Skeletal muscle satellite cell (primary cell): ENCODE results near the gene OR13A1.
"Not testable (repeated sequence)": the region's sequence is repeated elsewhere in the genome, so short reads cannot be mapped to it uniquely, and the experiment has no call there.

Experiments used
- H3K27me3 ChIP-seq: 2 replicates; pipeline ENCODE4 v1.7.0; 2013; ENCODE audit warnings: low read length; ENCODE audit not compliant: control insufficient read depth, insufficient read depth
- H3K36me3 ChIP-seq: 2 replicates; pipeline ENCODE4 v1.7.0; 2013; ENCODE audit warnings: mild to moderate bottlenecking, control low read depth, low read length; ENCODE audit not compliant: insufficient read depth
- H3K4me1 ChIP-seq: 2 replicates; pipeline ENCODE4 v1.7.0; 2013; ENCODE audit warnings: low read length; ENCODE audit not compliant: control insufficient read depth, insufficient read depth
- H3K4me2 ChIP-seq: 2 replicates; pipeline ENCODE4 v1.7.0; 2013; ENCODE audit warnings: mild to moderate bottlenecking, low read length
- H3K4me3 ChIP-seq: 2 replicates; pipeline ENCODE4 v1.7.0; 2013; ENCODE audit warnings: low read length
- H3K9ac ChIP-seq: 2 replicates; pipeline ENCODE4 v1.7.0; 2013; ENCODE audit warnings: mild to moderate bottlenecking, low read depth, low read length, moderate library complexity
- H3K9me3 ChIP-seq: replicated peaks from 2 replicates; pipeline ENCODE4 v1.7.0; 2013; ENCODE audit warnings: mild to moderate bottlenecking, control low read depth, low read length

OR13A1 gene

DNA sequence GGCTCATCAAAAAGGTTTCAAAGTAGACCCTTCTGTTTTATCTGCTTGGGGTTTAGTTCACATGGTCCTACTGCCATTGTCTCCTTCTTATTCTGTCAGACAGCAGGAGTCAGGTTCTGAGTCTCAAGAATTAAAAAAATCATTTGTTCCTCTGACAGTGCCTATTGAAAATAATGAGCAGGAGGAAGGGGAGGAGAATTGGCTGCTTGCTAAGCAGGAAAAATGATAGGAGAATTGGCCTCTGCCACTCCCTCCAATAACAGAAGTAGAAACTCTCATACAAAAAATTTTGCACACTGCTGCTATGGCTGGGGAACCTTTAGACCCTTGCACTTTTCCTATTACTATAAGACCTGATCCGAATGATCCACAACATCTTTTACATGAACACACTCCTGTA is 35.7 kb downstream of the OR13A1 start:
- Histone ChIP-seq H3K9ac (no peak overlapping the region), H3K4me3 (no peak overlapping the region), H3K27me3 (peaks cover 26% of the 10 kb centered on the region), H3K4me1 (no peaks in the 10 kb centered on the region), H3K9me3 (no peaks in the 10 kb centered on the region), H3K36me3 (no peaks in the 10 kb centered on the region), H3K4me2 (no peak overlapping the region)

- no peak overlapping the region for H3K4me2 ChIP-seq
- H3K27me3 ChIP-seq, result peaks cover 26% of the 10 kb centered on the region
- H3K9me3 ChIP-seq, result no peaks in the 10 kb centered on the region
- H3K9ac ChIP-seq, result no peak overlapping the region
- no peaks in the 10 kb centered on the region for H3K36me3 ChIP-seq
- H3K4me1 ChIP-seq, result no peaks in the 10 kb centered on the region
- no peak overlapping the region for H3K4me3 ChIP-seq
These were observed 36.4 kb downstream of the OR13A1 start for GRCh38 chr10:45278860-45279498.

DNA sequence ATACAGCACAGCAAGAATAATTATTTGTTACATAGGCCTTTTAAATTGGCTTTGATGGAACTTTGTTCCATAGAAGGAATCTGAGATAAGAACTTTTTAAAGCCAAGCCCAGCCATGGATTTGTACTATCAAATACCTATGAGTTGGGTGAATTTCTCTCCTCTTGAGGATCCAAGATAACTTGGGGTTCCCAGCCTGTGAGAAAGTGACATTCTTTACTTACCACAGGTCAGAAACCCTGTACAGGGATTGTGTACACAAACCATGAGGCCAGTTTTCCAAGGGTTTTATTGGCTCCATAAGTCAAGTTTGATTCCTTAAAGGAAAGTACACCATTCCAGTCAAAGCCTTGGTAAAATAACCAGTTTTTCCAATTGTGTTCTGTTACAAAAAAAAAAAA is 39.3 kb downstream of the OR13A1 start:
- H3K4me2 ChIP-seq, H3K4me3 ChIP-seq, H3K9me3 ChIP-seq, H3K36me3 ChIP-seq, H3K9ac ChIP-seq, H3K4me1 ChIP-seq: not testable (repeated sequence)
- H3K27me3 ChIP-seq, result peaks cover 24% of the 10 kb centered on the region

DNA sequence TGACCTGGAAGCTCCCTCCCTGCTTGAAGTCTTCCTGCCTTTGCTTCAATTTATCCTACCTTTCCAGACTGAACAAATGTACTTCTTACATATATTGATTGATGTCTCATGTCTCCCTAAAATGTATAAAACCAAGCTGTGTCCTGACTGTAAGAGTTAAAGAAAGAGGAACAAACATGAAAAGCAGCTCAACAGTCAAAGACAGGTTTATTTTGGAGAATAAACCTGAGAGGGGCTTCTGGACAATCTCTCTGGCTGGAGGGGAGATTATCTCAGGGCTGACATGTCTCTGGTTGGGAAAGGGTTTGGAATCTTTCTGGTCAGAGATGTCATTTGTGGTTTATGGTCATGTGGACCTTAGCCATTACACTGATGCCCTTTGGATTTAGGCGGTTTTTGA is 41.0 kb downstream of the OR13A1 start:
- Histone ChIP-seq H3K9ac (no peak overlapping the region), H3K4me1 (no peaks in the 10 kb centered on the region), H3K4me2 (no peak overlapping the region), H3K9me3 (no peaks in the 10 kb centered on the region), H3K27me3 (peaks cover 7% of the 10 kb centered on the region), H3K4me3 (no peak overlapping the region), H3K36me3 (no peaks in the 10 kb centered on the region)

DNA sequence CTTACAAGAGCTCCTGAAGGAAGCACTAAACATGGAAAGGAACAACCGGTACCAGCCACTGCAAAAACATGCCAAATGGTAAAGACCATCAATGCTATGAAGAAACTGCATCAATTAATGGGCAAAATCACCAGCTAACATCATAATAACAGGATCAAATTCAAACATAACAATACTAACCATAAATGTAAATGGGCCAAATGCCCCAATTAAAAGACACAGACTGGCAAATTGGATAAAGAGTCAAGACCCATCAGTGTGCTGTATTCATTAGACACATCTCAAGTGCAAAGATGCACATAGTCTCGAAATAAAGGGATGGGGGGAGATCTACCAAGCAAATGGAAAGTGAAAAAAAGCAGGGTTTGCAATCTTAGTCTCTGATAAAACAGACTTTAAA is 47.6 kb downstream of the OR13A1 start:
- not testable (repeated sequence) for H3K36me3 ChIP-seq, H3K27me3 ChIP-seq, H3K9ac ChIP-seq, H3K9me3 ChIP-seq, H3K4me3 ChIP-seq, H3K4me1 ChIP-seq, H3K4me2 ChIP-seq

- no peaks in the 10 kb centered on the region for H3K4me1 ChIP-seq
- H3K4me2 ChIP-seq, result no peak overlapping the region
- no peak overlapping the region for H3K4me3 ChIP-seq
- no peaks in the 10 kb centered on the region for H3K9me3 ChIP-seq
- H3K9ac ChIP-seq, result no peak overlapping the region
- H3K36me3 ChIP-seq, result no peaks in the 10 kb centered on the region
- no peaks in the 10 kb centered on the region for H3K27me3 ChIP-seq
These were observed 49.4 kb downstream of the OR13A1 start for GRCh38 chr10:45265996-45266395.

DNA sequence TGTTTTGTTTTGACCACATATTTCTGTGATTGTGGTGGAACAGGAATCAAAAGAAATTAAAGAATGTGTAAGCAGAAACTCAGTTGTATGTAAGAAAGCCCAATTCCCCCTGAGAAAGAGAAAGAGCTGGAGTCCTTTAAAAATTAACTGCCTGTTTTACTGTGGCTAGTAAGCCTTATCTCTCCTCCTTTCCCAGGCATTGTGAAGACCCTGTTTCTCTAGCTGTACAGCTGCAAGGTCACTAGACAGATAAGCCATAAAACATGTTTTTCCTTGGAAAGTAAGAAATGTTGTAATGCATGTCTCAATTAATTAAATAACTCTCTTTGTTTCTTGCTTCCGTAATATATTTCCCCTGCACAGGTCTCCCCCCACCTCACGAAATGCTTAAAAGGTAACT is 53.5 kb downstream of the OR13A1 start:
- no peaks in the 10 kb centered on the region for H3K9me3 ChIP-seq
- no peak overlapping the region for H3K4me2 ChIP-seq
- H3K27me3 ChIP-seq, result no peaks in the 10 kb centered on the region
- H3K36me3 ChIP-seq, result no peaks in the 10 kb centered on the region
- no peaks in the 10 kb centered on the region for H3K4me1 ChIP-seq
- no peak overlapping the region for H3K9ac ChIP-seq
- no peak overlapping the region for H3K4me3 ChIP-seq

DNA sequence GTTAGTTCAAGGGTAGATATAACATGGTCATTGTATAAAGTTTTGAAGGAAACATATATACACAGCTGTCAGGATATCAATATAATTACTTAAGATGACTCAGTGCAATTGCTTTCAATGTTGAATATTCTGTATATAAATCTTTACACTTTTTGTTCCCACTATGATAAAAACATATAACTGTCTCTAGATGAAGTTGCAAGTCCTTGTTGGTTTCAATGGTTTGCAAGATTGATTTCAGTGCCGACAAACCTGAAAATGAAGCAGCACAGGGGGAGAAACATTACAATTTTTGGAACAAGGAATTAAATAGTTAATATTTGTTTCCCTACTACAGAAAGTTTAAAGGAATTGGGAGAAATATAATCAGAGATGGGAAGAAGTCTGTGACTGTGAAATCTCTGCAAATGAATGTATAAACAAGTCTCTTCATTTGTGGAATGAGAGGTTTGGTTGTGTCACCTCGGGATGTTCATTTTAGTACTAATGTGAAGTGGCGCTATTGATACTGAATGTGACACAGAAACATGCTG is 54.1 kb downstream of the OR13A1 start:
- H3K4me3 ChIP-seq, result no peak overlapping the region
- no peak overlapping the region for H3K4me2 ChIP-seq
- no peaks in the 10 kb centered on the region for H3K27me3 ChIP-seq
- H3K9me3 ChIP-seq, result no peaks in the 10 kb centered on the region
- H3K4me1 ChIP-seq, result no peaks in the 10 kb centered on the region
- no peaks in the 10 kb centered on the region for H3K36me3 ChIP-seq
- H3K9ac ChIP-seq, result no peak overlapping the region

DNA sequence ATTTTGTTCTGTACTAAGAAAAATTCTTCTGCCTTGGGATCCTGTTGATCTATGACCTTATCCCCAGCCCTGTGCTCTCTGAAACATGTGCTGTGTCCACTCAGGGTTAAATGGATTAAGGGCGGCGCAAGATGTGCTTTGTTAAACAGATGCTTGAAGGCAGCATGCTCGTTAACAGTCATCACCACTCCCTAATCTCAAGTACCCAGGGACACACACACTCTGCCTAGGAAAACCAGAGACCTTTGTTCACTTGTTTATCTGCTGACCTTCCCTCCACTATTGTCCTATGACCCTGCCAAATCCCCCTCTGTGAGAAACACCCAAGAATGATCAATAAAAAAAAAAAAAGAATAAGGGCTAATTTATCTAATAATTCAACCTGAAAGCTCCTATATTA is 54.8 kb downstream of the OR13A1 start:
- H3K27me3 ChIP-seq, H3K4me2 ChIP-seq, H3K4me3 ChIP-seq, H3K9ac ChIP-seq, H3K36me3 ChIP-seq, H3K4me1 ChIP-seq, H3K9me3 ChIP-seq: not testable (repeated sequence)

DNA sequence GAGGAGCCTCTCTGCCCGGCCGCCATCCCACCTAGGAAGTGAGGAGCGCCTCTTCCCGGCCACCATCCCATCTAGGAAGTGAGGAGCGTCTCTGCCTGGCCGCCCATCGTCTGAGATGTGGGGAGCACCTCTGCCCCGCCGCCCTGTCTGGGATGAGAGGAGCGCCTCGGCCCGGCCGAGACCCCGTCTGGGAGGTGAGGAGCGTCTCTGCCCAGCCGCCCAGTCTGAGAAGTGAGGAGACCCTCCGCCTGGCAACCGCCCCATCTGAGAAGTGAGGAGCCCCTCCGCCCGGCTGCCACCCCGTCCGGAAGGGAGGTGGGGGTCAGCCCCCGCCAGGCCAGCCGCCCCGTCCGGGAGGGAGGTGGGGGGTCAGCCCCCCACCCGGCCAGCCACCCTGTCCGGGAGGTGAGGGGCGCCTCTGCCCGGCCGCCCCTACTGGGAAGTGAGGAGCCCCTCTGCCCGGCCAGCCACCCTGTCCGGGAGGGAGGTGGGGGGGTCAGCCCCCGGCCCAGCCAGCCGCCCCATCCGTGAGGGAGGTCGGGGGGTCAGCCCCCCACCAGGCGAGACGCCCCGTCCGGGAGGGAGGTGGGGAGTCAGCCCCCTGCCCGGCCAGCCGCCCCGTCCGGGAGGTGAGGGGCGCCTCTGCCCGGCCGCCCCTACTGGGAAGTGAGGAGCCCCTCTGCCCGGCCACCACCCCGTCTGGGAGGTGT is 55.5 kb downstream of the OR13A1 start:
- H3K27me3 ChIP-seq, H3K9me3 ChIP-seq, H3K9ac ChIP-seq, H3K4me1 ChIP-seq, H3K36me3 ChIP-seq, H3K4me2 ChIP-seq, H3K4me3 ChIP-seq: not testable (repeated sequence)

DNA sequence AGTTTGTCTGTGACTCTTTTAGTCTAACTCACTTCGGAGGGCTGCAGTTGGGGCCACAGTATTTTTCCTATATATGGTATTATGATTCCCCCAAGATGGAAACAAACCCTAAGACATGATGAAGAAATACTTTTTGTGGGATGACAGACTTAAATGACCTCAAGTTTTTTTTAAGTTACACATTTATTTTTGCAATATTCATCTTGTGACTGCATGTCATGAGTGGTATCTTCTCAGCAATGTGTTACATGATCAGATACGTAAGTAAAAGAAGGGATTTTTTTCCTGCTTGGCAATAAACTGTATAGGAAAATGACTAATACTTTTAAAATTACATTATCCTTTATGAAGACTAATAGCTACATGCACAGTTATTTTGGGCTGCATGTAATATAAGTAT is 57.8 kb downstream of the OR13A1 start:
- Histone ChIP-seq H3K36me3 (no peaks in the 10 kb centered on the region), H3K4me3 (no peak overlapping the region), H3K9ac (no peak overlapping the region), H3K4me2 (no peak overlapping the region), H3K27me3 (peaks cover 25% of the 10 kb centered on the region), H3K4me1 (no peaks in the 10 kb centered on the region), H3K9me3 (no peaks in the 10 kb centered on the region)

GRCh38 chr10:45256246-45256645 is 59.2 kb downstream of the OR13A1 start:
- peaks cover 27% of the 10 kb centered on the region for H3K27me3 ChIP-seq
- no peak overlapping the region for H3K9ac ChIP-seq
- H3K4me3 ChIP-seq, result no peak overlapping the region
- no peak overlapping the region for H3K4me2 ChIP-seq
- H3K9me3 ChIP-seq, result no peaks in the 10 kb centered on the region
- no peaks in the 10 kb centered on the region for H3K36me3 ChIP-seq
- no peaks in the 10 kb centered on the region for H3K4me1 ChIP-seq
